ENCODE results near the gene CTDSPL.

GRCh38 chr3:37891227-37891626, 29.5 kb downstream of the CTDSPL start:
- TF ChIP-seq CTCF (IDR thresholded peaks at IDR 0.05) = no peak
- no peak for TF ChIP-seq POLR2A (IDR thresholded peaks at IDR 0.05)
